Fibroblast of the aortic adventitia (primary cell): Measurements from ENCODE around the gene TANC1. TPM values are rescaled to one million over a fixed set of nuclear protein-coding genes. Genes with fewer than 3 reads are reported as not detected.

Source experiments
- DNase-seq: peaks from one replicate; pipeline ENCODE4 v3.0.0-alpha.2; 2010; ENCODE audit warnings: low read depth
- H3K4me3 ChIP-seq: 2 replicates; pipeline ENCODE4 v1.5.1; 2011; ENCODE audit warnings: low read depth, mild to moderate bottlenecking, control low read depth, low read length, moderate library complexity
- total RNA-seq: library from RNA; depleted of rRNA; stranded (reverse); fragments of >200 nt; gene quantifications from 2 replicates; pipeline ENCODE4 v1.2.3, GENCODE V29; 2012; ENCODE audit warnings: low replicate concordance
- TF ChIP-seq, protein P1 (sequence below): IDR thresholded peaks from 2 replicates; pipeline ENCODE4 v1.5.1; 2011; ENCODE audit warnings: mild to moderate bottlenecking, low read length, control low read depth, inconsistent platforms; ENCODE audit not compliant: insufficient read depth

Gene TANC1
- total RNA-seq, 1 donor = 11.9 TPM

DNA sequence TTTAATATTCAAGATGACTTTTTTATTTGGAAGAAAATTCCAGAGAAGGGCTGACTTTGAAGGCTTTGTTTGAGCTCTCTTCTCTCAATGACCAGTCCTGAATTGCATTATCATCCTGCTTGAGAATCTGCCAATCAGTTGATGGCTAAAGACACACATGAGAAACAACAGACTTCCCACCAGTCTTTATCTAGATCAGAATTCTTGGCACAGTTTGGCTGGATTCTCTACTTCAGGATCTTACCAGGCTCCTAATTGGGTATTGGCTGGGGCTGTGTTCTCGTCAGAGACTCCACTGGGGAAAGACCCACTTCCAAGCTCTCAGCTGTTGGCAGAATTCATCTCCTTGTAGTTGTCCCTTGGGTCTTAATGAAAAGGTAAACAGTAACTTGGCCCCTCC is 232.1 kb downstream of the TANC1 start:
- no peak overlapping the region for H3K4me3 ChIP-seq
- DNase-seq = peak; percentile 97
- TF ChIP-seq, protein P1, sequence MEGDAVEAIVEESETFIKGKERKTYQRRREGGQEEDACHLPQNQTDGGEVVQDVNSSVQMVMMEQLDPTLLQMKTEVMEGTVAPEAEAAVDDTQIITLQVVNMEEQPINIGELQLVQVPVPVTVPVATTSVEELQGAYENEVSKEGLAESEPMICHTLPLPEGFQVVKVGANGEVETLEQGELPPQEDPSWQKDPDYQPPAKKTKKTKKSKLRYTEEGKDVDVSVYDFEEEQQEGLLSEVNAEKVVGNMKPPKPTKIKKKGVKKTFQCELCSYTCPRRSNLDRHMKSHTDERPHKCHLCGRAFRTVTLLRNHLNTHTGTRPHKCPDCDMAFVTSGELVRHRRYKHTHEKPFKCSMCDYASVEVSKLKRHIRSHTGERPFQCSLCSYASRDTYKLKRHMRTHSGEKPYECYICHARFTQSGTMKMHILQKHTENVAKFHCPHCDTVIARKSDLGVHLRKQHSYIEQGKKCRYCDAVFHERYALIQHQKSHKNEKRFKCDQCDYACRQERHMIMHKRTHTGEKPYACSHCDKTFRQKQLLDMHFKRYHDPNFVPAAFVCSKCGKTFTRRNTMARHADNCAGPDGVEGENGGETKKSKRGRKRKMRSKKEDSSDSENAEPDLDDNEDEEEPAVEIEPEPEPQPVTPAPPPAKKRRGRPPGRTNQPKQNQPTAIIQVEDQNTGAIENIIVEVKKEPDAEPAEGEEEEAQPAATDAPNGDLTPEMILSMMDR = no peak

DNA sequence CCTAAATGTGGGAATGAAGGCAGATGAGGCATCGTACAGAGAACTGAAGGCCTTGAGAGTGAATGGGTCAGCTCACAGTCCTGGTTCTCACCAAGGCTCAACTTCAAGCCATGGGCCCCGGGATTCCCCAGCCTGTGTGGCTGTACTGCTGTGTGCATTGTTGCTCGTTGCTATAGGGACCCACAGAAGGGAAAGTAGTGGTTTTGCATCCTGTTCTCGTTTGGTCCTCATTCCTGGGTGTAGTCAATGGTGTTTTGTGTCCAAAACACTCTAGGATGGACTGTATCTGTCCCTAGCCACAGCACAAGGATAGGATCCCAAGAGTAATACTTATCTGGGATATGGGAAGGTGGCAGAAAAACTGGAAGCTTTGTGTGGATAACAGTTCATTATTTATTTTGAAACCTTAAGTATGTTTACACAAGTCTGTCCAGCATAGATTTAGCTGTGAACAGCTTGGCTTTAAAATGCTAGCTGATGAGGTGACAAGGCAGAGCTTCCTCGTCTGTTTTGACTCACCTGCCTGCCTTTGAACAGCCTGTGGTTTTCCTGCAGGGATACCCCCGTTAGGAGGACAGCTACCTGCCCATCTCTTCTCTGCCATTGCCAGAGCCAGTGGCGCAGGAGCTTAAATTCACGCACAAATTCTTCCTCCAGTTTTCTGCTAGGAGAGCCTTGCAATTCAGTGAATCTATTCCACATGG is 233.1 kb downstream of the TANC1 start:
- peak; percentile 52 for DNase-seq
- TF ChIP-seq, protein P1 = no peak
- H3K4me3 ChIP-seq = no peak overlapping the region

DNA sequence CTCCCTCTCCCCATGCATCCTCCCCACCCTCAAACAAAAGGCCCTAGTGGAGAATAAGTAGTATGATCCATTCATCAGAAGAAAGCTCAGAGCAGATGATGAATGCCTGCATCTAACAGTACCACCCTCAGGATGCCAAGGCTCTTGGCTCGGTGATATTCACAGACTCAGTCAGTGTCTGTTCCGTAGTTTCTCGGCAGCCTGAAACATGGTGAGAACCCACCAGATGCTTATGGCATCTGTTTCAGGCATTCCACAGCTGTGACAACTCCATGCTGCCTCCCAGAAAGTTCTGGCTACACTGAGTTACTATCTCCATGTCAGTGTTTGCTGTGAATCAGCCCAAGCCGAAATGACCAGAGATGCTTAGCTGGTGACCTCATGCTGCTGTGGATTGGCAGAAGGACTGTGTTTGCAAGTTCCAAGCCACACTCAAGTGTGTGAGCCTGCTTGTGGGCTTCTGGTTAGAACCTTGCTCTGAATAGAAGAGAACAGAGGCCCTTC is 234.2 kb downstream of the TANC1 start:
- TF ChIP-seq, protein P1 = peak; percentile 48
- DNase-seq = peak; percentile 99
- H3K4me3 ChIP-seq = no peak overlapping the region

DNA sequence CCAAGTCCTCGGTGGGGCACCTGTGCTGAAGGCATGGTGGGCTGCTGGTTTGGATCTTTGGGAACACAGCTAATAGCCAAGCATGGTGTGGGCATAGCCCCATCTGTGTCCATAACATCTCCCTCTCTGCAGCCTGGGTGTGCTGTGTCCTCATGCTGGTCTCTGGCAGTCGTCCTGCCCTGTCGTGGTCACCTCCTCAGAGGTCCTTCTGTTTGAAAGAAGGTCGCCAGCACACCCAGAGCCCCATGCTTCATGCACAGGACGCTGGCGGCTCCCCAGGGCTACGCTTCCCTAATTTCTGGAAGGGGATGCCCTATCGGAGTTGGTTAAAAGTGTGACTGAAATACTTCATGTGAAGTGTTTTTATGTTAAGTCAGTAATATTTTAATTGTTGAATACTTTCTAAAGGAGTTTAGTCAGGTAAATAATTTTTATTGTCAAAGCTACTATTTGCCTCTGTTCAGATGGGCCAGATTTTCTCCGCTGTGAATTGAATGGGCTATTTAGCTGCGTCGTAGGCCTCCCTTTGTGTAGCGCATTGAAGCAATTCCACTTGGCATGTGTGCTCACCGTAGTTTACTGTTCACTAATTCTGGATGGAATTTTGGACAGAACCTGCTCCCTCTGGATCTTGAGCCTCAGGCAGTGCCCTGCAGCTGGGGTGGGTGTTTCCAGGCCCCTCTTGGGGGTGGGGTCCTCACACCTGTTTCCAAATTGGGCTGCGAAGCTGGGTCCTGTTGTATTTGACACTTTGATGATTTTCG is 236.1 kb downstream of the TANC1 start:
- TF ChIP-seq, protein P1 = no peak
- no peak overlapping the region for H3K4me3 ChIP-seq
- no peak for DNase-seq

DNA sequence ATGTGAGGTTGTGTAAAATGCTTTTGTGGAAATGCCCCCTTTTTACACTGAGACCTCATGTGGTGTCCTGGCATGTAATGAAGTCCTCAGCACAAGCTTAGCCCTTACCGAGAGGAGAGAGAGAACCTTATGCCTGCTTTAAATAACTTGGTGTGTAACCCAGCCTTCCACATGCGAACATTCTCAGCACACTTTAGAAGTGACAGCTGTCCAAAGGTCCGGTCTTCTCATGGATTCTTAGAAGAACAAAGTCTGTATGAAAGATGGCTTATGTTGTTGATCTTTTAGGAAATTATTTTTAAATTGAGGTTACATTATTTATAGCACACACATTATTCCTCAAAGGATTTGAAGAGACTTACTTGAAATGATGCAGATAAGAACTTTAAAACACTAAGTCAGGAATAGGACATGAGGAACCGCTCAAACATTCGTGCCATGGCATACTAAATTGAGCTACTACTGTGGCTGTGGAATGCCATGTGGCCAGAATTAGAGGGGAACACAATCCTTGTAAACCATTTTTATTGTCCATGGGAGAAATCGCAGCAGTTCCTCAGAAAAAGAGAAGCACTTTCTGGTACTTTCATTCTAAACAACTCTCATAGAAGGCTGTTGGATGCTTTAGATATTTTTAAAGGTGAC is 238.4 kb downstream of the TANC1 start:
- TF ChIP-seq, protein P1 = no peak
- no peak overlapping the region for H3K4me3 ChIP-seq
- no peak for DNase-seq

DNA sequence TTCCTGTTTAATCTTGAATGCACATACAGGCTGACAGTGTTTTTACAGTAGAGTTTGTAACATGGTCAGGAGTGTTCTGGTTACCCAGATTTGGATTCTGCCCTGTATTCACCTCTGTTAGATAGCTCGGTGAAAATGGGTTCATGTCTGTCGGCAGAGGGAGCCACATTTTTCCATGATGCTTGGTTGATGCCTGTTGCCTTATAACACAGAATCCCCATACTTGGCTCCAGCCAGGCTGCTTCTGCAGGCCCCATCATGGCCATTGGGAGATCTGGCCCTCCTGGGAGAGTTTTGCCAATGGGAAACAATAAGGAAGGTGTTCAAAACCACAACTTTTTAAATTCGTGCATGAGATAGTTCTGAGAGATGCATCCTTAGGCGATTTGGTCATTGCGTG is 240.0 kb downstream of the TANC1 start:
- no peak for DNase-seq
- no peak overlapping the region for H3K4me3 ChIP-seq
- TF ChIP-seq, protein P1 = peak; percentile 13
